Chondrocyte (in vitro differentiated cells): ENCODE data around the gene AQR. TPM values are rescaled to one million over a fixed set of nuclear protein-coding genes. Genes with fewer than 3 reads are reported as not detected.

Source experiments
- total RNA-seq: library from RNA; stranded (reverse); gene quantifications from 3 replicates; pipeline ENCODE4 v1.2.1, GENCODE V29; 2021

Gene AQR
- total RNA-seq, 1 donor from 2014 or later: 18.2 TPM

Other genes starting within 250 kb of the AQR start
- gene GJD2, start 214.7 kb downstream of the AQR start, total RNA-seq: not detected in 3 replicates
- gene ACTC1, start 174.2 kb downstream of the AQR start, total RNA-seq: 6.2 to 19.5 TPM (median 7.1 TPM) in 3 replicates
- 33.8 to 37.6 TPM (median 34.6 TPM) in 3 replicates for gene ZNF770, start 18.5 kb upstream of the AQR start, total RNA-seq
- gene NANOGP8, start 115.6 kb upstream of the AQR start, total RNA-seq: not detected in 3 replicates